GM12878 (cell line): ENCODE results near the gene TGFBR3.

Source experiments
- CTCF ChIP-seq, 3 experiments: IDR thresholded peaks in 2 of 3; conservative IDR thresholded peaks in 1 of 3; 2 replicates each; pipeline ENCODE4 v1.5.1; 2011; ENCODE audit warnings: low read depth in 3 of 3, low read length in 3 of 3, mild to moderate bottlenecking in 3 of 3, control low read depth in 2 of 3, moderate library complexity in 2 of 3, inconsistent platforms in 1 of 3, mixed read lengths in 1 of 3; ENCODE audit not compliant: control insufficient read depth in 2 of 3, insufficient read depth in 1 of 3; ENCODE audit errors: extremely low read depth in 1 of 3
- POLR2A ChIP-seq: IDR thresholded peaks from 2 replicates; pipeline ENCODE4 v1.6.1; 2011; ENCODE audit warnings: low read depth, mild to moderate bottlenecking, low read length

DNA sequence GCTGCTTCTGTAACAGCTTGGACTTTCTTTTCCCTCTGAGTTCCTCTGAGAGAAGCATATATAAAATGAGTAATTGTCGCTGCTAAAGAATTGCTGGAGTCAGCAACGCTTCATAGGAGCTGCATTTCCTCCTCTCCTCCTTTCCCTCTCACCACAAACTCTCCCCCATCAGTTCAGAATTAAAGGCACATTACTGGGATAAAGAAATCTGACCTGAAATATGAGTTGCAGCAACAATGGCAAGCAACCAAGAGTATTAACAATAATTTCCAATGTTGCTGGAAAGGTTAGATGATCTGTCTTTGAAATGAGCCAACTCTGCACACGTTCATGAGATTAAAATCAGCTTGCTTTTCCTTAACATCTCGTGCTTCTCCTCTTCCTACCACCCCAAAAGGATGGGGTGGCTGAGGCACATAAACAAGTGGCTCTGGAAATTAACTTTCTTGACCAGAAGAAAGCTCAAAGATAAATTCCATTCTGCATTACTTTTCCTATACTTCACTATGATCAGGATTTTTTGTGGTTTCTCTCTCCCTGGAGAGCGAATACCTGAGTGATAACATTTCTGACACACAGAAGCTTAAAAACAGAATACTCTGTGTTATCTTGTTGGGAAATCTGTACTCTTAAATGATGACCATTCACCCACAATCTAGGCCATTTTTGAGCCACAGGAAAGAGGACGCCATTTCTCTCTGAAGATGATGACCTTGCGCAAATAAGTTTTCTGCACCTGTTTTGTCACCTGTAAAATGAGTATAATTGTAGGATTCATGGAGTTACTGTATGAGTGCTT, 90.2 kb downstream of the TGFBR3 start:
- TF ChIP-seq POLR2A (no peak), CTCF (IDR thresholded peaks at IDR 0.05 in 2 of 3, conservative IDR thresholded peaks at IDR 0.05 in 1 of 3; ENCODE audit: control insufficient read depth in 2 of 3, extremely low read depth in 1 of 3, insufficient read depth in 1 of 3, low read depth in 3 of 3, low read length in 3 of 3) (no peak)
